Stimulated activated CD4-positive, alpha-beta T cell treated with anti-CD3 and anti-CD28 coated beads, Interleukin-4, amount 100 ng/mL, for 48 hours (primary cell): ENCODE results near the gene EVC.
"Not testable (repeated sequence)": the region's sequence is repeated elsewhere in the genome, so short reads cannot be mapped to it uniquely, and the experiment has no call there.

Experiments
- DNase-seq, 2 donors: peaks; one replicate each; pipeline ENCODE4 v3.0.0-alpha.2; 2020; ENCODE audit warnings: low read depth in 2 of 2

EVC gene

DNA sequence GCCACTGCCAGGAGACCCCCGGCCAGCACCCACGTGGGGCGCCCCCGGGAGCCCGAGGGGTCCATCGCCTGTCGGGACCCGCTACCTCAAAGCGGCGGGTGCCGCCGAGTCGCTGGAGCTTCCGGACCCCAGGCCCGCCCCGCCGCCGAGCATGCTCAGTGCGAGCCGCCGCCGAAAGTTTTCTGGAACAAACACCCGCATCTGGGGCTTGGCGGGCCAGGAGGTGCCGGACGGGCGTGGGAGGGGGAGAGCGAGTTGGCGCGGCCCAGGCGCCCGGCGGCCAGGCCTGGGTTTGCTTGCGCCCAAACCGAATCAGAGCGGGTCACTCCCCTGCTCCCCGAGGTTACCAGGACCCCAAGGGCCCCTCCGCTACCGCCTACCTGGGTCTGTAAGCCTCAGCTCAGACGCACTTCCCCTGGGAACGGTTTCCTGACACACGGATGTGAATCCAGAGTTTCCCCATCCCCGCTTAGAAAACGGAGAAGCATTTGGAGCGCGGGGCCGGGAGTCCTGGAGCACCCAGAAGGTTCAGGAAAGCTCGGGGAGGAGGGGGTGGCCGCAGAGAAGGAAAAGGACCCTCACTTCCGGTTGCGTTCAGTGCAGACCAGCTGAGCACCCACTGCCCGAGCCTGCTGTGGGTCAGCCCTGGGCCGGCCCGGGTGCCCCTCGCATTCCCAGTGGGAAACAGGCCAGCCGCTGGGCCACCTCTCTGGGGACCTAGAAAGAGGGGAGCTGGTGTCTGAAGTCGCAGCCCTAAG is 2.4 kb upstream of the EVC start, which contains the start of gene EVC2:
EVC2 (minus strand) TSS at position 111 of the 758 bp plus-strand sequence; CDS start at position 65, 46 bp downstream.
- DNase-seq = no peak

DNA sequence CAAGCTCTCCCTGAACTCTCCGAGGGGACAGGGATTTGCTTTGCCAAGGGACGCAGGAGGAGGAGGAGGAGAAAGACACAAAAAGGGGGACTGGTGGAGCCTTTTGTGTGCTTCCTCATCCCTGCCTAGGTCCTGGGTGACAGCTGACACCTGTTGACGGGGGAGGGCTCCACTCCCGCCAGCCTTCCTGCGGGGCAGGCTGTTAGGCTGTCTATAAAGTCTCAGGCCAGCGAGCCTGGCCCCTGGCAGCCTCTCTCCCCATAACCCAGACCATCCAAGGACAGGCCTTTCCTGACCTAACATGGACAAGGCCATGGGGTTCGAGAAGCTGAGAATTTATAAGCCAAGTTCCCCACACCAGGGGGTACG is 1.8 kb upstream of the EVC start:
- DNase-seq = no peak

DNA sequence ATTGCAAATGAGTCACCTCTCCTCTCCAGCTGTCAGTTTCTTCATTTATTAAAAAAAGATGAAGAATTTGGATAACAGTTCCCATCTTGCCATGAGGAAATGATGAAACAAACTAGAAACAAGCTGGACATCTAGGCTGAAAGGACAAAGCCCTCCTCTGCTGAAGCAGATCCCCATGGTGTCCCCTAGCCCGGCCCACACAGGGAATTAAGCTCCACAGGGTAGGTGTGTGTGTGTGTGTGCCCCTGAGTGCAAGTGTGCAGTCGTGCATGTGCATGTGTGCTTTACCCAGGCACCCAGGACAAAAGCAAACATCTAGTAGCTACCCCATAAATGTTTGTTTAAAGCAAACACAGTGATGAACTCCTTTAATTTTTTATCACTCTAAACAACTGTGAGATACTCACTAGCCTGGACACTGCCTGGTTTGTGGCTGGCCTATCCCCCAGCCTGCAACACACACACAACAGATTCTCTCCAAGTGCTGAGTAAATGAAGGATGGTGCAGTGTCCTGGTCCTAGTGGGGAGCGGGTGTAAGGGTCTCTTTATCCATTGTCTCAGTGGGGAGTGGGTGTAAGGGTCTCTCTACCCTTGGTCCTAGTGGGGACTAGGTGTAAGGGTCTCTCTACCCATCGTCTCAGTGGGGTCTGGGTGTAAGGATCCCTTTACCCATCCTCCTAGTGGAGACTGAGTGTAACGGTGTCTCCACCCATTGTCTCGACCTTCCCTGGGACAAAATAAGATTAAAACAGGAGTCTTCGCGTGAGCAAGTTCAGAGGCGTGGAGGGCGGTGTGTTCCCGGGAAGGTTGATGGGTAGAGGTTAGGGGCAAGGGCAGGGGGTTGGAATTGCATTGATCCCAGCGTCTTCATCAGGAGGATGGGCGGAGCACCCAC is 688 bp upstream of the EVC start:
- DNase-seq = no peak

DNA sequence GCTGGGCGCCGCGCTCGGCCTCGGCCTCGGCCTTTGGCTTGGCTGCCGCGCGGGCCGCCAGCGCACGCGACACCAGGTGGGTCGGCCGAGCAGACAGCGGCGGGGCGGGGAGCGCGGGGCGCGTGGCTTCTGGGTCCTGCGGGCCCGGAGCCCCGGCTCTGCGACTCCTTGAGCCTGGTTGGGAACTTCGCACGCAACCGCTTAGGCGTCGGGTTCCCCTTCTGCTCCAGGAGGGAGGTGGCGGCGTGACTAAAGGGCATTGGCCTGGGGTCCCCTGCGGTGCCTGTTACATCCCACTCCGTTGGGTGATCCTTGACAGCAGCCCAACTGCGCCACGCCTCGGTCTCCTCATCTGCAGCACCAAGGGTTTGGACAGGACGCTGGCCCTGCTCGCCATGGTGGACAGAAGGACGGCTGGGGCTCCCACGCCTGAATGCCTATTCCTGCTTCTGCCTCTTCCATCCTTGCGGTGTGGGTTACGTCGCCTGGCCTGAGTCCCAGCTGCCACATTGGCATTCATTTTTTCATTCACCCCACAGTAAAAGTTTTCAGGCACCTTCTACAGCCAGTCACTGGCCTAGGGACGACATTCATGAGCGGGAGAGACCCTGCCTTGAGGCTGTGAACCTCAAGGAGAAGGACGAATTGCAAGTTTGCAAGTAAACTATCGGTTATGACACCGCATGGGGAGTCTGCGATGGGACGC is 631 bp downstream of the EVC start:
- DNase-seq = no peak

DNA sequence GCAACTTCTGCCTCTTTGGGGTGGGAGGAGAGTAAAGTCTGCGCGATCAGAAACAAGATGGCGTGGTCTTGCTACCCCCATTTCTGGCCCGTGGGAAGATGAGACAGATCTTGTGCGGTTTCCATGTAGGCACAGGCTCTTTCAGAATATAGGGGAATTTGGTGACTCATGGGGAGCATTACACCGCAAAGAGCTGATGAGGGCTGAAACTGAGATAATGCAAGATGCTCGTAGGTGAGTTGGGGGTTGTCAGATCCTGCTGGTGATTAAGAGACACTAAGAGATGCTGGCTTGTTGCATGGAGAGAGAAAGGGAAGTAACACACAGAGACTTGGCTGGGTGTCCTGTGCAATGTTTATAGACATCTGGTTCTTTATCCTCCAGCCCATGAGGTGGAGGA is 1.5 kb downstream of the EVC start:
- peak in 1 of 2 donors; percentile 10 for DNase-seq

DNA sequence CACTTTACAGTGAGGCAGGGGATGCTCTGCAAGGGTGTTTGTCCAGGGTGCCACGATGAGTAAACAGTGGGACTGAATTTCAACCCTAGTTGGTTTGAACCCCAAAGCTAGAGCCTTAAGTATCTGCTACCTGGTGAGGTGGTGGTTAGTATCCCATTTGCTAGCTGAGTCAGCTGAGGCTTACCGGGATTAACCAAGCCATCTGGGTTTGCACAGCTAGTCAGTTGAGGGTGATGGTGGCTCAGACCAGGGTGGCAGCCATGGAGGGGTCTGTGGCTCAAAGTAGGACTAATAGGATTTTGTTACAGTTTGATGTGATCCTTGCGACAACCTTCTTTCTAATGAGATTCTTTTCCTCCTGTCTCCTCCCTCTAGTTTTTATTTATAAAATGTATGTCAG is 1.9 kb downstream of the EVC start:
- no peak for DNase-seq

DNA sequence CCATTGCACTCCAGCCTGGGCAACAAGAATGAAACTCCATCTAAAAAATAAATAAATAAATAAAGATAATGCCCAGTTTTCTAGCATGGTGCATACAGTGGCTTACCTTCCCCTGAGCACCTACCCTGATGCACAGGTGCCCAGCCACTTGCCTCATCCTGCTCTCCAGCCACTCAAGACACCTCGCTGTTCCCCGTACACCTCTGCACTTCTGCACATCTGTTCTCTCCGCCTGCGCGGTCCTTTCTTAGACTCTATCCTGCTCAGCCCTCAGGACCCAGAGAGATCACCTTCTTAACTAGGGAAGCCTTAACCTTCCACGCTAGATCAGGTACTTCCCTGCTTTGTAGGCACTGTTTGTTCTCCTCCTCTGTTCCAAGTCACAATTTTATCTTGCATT is 2.9 kb downstream of the EVC start:
- no peak for DNase-seq

DNA sequence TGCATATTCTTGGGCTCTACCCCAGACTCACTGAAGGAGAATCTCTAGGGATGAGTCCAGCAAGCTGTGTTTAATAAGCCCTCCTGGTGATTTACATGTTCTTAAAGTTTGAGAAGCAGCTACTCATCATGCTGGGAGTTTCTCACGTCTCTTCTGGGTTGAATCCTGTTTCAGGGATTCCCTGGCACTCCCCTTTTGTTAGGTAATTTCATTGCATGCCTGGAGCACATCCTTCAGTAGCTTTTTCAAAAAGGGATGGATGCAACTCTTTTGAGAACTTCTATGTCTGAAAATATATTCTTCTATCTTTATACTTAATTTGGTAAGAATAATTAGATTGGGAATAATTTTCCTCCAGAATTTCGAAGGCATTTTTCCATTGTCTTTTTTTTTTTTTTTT is 4.4 kb downstream of the EVC start:
- no peak for DNase-seq

DNA sequence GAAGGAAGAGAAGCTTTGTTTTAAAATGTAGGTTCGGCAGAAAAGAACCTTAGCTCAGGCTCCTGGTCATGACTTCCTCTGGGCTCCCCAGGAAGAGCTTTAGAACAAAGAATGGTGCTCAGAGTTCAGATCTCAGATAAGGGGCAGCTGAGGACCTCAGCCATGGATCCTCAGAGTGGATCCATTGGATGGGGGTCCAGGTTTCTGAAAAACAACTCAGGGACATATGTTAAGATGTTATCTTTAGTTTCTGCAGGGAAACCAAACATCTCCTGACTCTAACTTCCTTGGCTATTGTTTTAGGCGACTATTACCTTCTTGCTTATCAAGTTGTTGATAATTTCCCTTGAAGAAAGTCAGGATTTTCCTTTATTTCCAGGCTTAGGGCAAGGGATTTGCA is 5.4 kb downstream of the EVC start:
- DNase-seq = no peak

DNA sequence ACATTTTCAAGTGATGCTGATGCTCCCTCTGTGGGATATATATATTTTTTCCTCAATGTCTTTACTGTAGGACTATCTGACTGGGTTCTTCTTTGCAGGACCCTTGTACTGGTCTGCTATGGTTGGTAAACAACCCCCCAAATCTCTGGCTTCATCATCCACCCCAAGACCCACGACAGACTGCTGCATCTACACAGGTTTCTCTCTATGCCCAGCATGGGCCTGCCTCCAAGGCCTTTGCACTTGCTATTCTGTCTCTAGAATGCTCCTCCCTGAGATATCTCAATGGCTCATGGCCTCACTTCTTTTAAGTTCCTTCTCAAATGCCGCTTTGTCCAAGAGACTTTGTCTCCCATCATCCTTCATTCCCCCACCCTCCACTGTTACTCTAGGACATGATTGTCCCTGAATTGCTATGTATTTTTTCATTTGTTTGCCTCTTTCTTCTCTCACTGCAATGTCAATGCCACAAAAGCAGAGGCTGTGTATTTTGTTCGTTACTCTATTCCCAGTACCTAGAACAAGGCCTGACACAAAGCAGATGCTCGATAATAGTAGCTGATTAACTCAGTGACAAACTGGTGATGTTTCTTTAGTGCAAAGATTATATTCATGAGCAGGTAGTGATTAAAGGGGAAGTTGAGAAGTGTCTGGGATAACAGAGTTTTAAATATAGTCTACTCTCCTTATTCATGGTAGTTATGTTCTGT is 6.6 kb downstream of the EVC start:
- DNase-seq = no peak

DNA sequence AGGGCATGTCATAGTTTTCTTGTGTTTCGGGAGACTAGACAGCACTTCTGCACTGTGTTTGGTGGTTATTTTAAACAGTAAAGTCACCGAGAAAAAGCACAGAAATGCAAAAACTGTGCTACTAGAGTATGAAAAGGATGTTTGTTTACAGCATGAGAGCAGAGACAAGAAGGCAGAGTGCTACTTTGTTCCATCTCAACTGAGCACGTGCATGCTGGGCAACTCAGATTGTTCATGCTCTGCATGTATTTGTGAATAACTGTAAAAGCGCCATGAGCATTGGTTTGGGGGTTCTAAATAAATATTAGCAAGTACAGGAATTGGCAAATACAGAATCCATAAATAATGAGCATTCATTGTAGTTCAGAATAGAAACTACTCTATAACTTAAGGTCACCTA is 7.4 kb downstream of the EVC start:
- DNase-seq = no peak

DNA sequence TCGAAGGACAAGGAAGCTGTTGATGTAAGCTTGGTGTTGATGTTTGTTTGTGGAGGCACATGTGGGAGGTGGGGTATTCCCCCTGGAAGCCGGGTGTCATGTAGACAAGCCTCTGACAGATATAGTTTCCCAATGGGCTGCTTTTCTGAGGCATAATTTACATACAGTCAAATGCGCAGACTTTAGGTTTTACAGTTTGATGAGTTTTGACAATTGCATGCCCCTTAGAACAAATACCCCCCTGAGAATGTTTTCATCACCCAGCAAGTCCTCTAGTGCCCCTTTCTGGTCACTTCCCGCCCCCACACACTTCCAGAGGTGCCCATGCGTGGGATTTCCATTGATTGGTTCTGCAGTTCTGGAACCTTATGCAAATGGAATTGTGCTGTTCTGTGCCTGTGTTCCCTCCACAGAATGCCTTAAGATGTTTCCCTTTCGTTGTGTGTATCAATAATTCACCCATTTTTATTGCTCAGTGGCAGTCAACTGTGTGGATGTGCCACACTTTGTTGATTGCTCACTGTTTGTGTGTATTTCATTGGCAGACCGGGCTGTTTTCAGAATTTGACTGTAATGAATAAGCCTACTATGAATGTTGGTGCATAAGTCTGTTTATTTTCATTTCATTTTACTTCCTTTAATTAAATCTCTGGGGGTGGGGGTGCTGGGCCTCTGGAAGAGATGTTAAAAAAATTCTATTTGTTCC is 8.5 kb downstream of the EVC start:
- no peak for DNase-seq

DNA sequence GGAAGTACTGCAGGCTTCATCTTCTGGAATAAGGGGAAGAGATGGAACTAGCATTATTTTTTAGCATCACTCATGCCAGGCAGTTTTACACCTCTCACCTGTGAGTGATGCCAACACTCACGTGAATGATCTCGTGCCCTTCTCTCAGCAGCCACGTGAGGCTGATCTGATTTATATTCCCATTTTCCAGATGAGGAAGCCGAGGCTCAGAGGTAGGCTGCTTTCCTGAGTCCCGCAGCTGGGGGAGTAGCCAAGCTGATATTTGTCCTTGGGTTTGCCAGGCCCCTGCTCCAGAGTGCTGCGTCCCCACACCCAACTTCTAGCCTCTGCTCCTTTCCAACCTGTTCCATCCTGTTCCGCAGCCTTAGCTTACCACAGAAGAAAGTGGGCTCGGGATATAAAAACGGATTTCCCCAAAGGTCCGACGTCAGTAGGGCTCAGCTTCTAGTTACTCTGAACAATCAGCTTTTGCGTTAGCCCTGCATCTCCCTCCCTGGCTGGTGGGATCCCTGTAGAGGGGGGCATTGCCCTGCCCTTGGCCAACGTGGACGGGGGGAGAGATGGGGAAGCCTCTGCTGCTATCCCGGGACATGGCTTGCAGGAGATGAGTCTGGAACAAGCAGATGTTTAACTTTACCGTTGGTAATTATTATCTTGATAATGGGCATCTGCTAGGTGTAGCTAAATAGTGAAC is 9.3 kb downstream of the EVC start:
- no peak for DNase-seq

DNA sequence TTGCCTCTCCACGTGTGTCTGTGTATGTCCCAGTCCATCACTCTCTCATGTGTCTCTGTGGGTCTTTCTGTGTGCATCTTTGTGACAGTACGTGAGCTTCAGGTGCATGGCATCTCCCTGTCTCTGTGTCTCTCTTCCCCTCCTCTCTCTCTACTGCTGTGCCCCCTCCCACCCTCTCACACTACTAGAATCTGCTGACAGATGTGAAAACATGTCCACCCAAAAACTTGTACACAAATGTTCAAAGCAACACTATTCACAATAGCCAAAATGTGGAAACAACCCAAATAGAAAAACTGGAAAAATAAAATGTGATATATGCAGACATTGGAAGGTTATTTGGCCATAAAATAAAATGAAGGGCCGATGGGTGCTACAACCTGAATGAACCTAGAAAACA is 10.0 kb downstream of the EVC start:
- DNase-seq = no peak

DNA sequence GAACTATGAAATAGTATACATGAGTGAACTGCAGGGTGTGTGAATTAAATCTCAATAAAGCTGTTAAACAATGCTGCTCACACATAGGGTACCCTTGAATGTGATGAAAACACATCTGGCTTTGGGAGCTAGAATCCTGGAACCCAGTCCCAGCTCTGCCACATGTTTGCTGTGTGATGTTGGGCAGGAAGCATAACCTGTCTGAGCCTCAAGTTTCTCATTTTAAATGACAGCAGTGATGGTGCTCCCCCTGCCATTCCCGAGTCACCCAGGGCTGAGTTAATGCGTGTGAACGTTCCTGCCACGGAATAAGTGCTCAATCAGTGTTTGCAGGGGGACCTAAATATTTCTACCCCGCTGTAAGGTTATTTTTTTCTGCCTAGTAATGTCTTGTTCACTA is 10.9 kb downstream of the EVC start:
- DNase-seq = no peak

DNA sequence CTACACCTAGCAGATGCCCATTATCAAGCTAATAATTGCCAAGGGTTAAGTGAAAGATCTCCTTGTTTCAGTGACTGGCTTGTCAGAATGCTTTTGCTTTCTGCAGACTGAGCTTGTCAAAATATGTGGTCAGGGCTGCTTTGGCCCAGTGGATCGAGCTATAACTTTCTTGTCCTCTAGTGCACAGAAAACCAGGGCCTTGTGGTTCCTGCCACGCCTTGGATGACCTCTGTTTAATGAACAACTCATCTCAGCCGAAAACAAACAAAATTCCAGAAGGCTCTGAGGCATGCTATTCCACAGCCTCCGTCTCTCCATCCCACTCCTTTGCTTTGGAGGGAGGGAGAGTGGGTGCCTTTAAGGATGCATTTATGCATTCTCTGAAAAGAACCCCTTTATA is 11.3 kb downstream of the EVC start:
- DNase-seq = no peak

DNA sequence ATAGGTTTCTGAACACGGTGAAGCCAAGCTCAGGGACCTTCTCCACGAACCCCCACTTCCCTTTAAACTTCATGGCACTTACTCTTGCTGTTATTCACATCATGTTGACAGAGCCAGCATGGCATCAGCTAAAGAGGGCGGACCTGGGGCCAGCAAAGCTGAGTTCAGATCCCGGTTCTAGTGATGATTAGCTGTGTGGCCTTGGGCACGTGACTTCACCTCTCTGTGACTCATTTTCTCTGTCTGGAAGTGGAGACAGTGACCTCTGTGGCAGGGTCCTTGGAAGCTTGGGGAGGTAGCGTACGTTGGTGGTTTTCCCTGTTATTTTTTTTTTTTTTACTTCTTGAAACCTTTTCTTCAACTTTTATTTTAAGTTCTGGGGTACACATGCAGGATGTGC is 13.4 kb downstream of the EVC start:
- DNase-seq = no peak

DNA sequence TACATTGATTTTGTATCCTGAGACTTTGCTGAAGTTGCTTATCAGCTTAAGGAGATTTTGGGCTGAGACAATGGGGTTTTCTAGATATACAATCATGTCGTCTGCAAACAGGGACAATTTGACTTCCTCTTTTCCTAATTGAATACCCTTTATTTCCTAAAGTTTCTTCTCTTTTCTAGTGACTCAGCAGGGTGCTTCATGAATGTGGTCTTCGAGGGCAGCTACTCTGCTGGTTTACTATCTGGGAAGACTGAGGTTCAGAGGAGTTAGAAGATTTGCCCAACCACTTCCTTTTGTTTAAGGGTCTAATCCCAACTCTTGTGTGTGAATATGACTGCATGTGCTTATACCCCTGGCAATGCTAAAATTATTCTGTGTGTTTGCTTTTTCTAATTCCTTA is 17.4 kb downstream of the EVC start:
- DNase-seq = not testable (repeated sequence)

DNA sequence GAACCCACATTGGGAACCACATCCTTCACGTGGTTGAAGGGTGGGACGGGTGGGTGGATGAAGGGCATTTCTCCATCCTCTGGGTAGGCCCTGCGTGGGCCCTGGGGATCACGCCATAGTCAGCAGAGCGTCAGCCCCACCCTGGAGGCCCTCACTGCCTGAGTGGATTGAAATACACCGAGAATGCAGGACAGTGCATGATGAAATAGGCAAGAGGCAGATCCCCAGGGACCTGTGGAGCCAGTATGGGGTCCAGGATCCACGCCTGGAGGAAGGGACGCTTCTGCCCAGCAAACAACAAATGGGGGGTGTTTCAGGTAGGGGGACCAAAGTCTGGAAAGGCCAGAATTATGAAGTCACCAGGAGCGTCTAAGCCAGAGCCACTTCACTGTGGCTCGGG is 19.4 kb downstream of the EVC start:
- no peak for DNase-seq
